HCT116 (cell line): Measurements from ENCODE around the gene ARHGDIG. TPM values are rescaled to one million over a fixed set of nuclear protein-coding genes. Genes with fewer than 3 reads are reported as not detected.

Experiments used
- ATAC-seq: fragments of 200-7000 bp; cut with Tn5 transposase; 2 replicates; pipeline ENCODE4 v1.9.1; 2020; ENCODE audit warnings: mild to moderate bottlenecking, moderate library complexity
- BruUV-seq: library from RNA; stranded (reverse); fragments of 400-500 nt; replicated peaks from 2 replicates; lab custom pipeline; 2021; lab: Mats Ljungman, UMichigan
- CTCF ChIA-PET: fragments of 300-600 bp; sonication (Branson Sonifier 250); formaldehyde crosslinking; loops from one replicate; lab custom pipeline; 2021; ENCODE audit warnings: antibody characterized with exemption; lab: Charles Lee
- POLR2A ChIA-PET: fragments of 300-600, 350-600 bp; sonication (Branson Sonifier 250); formaldehyde crosslinking; loops from one replicate; lab custom pipeline; 2021; ENCODE audit warnings: antibody characterized with exemption; lab: Charles Lee
- RAD21 ChIA-PET, 2 experiments: fragments of 300-600 bp; sonication (Branson Sonifier 250); formaldehyde crosslinking; loops; one replicate each; lab custom pipeline; 2023; ENCODE audit warnings: low total read pairs in 2 of 2; ENCODE audit not compliant: uncharacterized antibody in 2 of 2, unreplicated experiment in 2 of 2, low non-redundant PET in 1 of 2; lab: Charles Lee
- DNase-seq: peaks from one replicate; pipeline ENCODE4 v3.0.0-alpha.2; 2010; ENCODE audit warnings: low read depth, low spot score
- H2AFZ ChIP-seq: fragments of 200-600 bp; shearing (Covaris generic), sonication (generic); 2 replicates; pipeline ENCODE4 v1.6.1; 2017; ENCODE audit warnings: low read depth, mixed run types, mixed read lengths, antibody characterized with exemption, low read length; ENCODE audit not compliant: poor library complexity, severe bottlenecking
- H3K27ac ChIP-seq: 2 replicates; pipeline ENCODE4 v1.5.1; 2012; ENCODE audit warnings: low read depth, low read length
- H3K27me3 ChIP-seq: fragments of 200-600 bp; sonication (generic); 2 replicates; pipeline ENCODE4 v1.6.1; 2016; ENCODE audit warnings: mixed run types, low read length, mixed read lengths; ENCODE audit not compliant: insufficient read depth
- H3K36me3 ChIP-seq, 2 experiments: fragments of 200-500 bp in 1 of 2; fragments of 200-600 bp in 1 of 2; sonication (Bioruptor generic) in 1 of 2; sonication (generic) in 1 of 2; 2 replicates each; pipeline versions ENCODE4 v1.5.1 to v1.6.1; 2014 to 2016; ENCODE audit warnings: low read length in 2 of 2, inconsistent platforms in 1 of 2, mixed read lengths in 1 of 2, mixed run types in 1 of 2; ENCODE audit not compliant: insufficient read depth in 2 of 2, control insufficient read depth in 1 of 2
- H3K4me1 ChIP-seq, 2 experiments: fragments of 200-600 bp in 1 of 2; sonication (generic) in 1 of 2; 2 replicates each; pipeline versions ENCODE4 v1.5.1 to v1.6.1; 2012 to 2017; ENCODE audit warnings: low read length in 2 of 2, inconsistent platforms in 1 of 2, mild to moderate bottlenecking in 1 of 2, mixed read lengths in 1 of 2, mixed run types in 1 of 2, moderate library complexity in 1 of 2; ENCODE audit not compliant: insufficient read depth in 2 of 2, control insufficient read depth in 1 of 2
- H3K4me2 ChIP-seq: fragments of 200-600 bp; sonication (generic); 2 replicates; pipeline ENCODE4 v1.6.1; 2017; ENCODE audit warnings: mixed run types, low read length, mixed read lengths
- H3K4me3 ChIP-seq, 2 experiments: fragments of 200-600 bp in 1 of 2; sonication (generic) in 1 of 2; replicated peaks in 1 of 2; 2 replicates each; pipeline ENCODE4 v1.5.1; 2011 to 2016; ENCODE audit warnings: low read length in 2 of 2, control low read depth in 1 of 2, low read depth in 1 of 2, mild to moderate bottlenecking in 1 of 2, mixed read lengths in 1 of 2, mixed run types in 1 of 2
- H3K79me2 ChIP-seq: fragments of 200-600 bp; sonication (generic); 2 replicates; pipeline ENCODE4 v1.6.1; 2017; ENCODE audit warnings: mild to moderate bottlenecking, mixed run types, low read length, moderate library complexity, mixed read lengths; ENCODE audit not compliant: insufficient read depth
- H3K9ac ChIP-seq: fragments of 200-600 bp; sonication (generic); 2 replicates; pipeline ENCODE4 v1.6.1; 2016; ENCODE audit warnings: low read length, mixed read lengths
- H3K9me2 ChIP-seq: fragments of 200-600 bp; sonication (generic), shearing (Covaris generic); 2 replicates; pipeline ENCODE4 v1.6.1; 2017; ENCODE audit warnings: mixed run types, mild to moderate bottlenecking, moderate library complexity; ENCODE audit not compliant: insufficient read depth
- H3K9me3 ChIP-seq, 2 experiments: fragments of 200-500 bp in 1 of 2; fragments of 200-600 bp in 1 of 2; sonication (Bioruptor generic) in 1 of 2; sonication (generic) in 1 of 2; 2 replicates each; pipeline ENCODE4 v1.6.1; 2014 to 2017; ENCODE audit warnings: low read length in 2 of 2, mixed read lengths in 2 of 2, inconsistent platforms in 1 of 2, low read depth in 1 of 2, mild to moderate bottlenecking in 1 of 2, mixed run types in 1 of 2, moderate library complexity in 1 of 2; ENCODE audit not compliant: control insufficient read depth in 1 of 2, insufficient read depth in 1 of 2
- H4K20me1 ChIP-seq: fragments of 200-600 bp; sonication (generic), shearing (Covaris generic); 2 replicates; pipeline ENCODE4 v1.6.1; 2017; ENCODE audit warnings: mixed run types, mild to moderate bottlenecking, moderate library complexity; ENCODE audit not compliant: insufficient read depth
- CBX3 ChIP-seq: IDR thresholded peaks from 2 replicates; pipeline ENCODE4 v1.6.1; 2012; ENCODE audit warnings: low read depth
- CTCF ChIP-seq, 3 experiments: fragments of 200-600 bp in 1 of 3; sonication (generic) in 1 of 3; IDR thresholded peaks in 2 of 3; conservative IDR thresholded peaks in 1 of 3; 2 replicates each; pipeline ENCODE4 v1.5.1; 2012 to 2017; ENCODE audit warnings: low read depth in 2 of 3, low read length in 2 of 3, antibody characterized with exemption in 1 of 3, borderline replicate concordance in 1 of 3, control low read depth in 1 of 3, mild to moderate bottlenecking in 1 of 3, mixed read lengths in 1 of 3, mixed run types in 1 of 3, moderate library complexity in 1 of 3; ENCODE audit not compliant: insufficient read depth in 1 of 3
- ELF1 ChIP-seq: IDR thresholded peaks from 2 replicates; pipeline ENCODE4 v1.6.1; 2012; ENCODE audit warnings: low read depth, borderline replicate concordance
- FOSL1 ChIP-seq: IDR thresholded peaks from 2 replicates; pipeline ENCODE4 v1.6.1; 2012; ENCODE audit warnings: low read depth
- JUND ChIP-seq: IDR thresholded peaks from 2 replicates; pipeline ENCODE4 v1.6.1; 2012
- POLR2A ChIP-seq: IDR thresholded peaks from 2 replicates; pipeline ENCODE4 v1.7.0; 2011; ENCODE audit warnings: borderline replicate concordance; ENCODE audit not compliant: insufficient read depth, insufficient read length; ENCODE audit errors: extremely low read depth
- POLR2AphosphoS5 ChIP-seq: IDR thresholded peaks from 2 replicates; pipeline ENCODE4 v1.6.1; 2011; ENCODE audit warnings: mild to moderate bottlenecking, low read depth, low read length, moderate library complexity
- RAD21 ChIP-seq: IDR thresholded peaks from 2 replicates; pipeline ENCODE4 v1.6.1; 2012; ENCODE audit warnings: low read depth, mild to moderate bottlenecking
- REST ChIP-seq: IDR thresholded peaks from 2 replicates; pipeline ENCODE4 v1.6.1; 2012; ENCODE audit warnings: low read depth
- SIN3A ChIP-seq: IDR thresholded peaks from 2 replicates; pipeline ENCODE4 v1.6.1; 2012; ENCODE audit warnings: low read depth
- SP1 ChIP-seq: IDR thresholded peaks from 2 replicates; pipeline ENCODE4 v1.6.1; 2012; ENCODE audit warnings: low read depth
- SRF ChIP-seq: IDR thresholded peaks from 2 replicates; pipeline ENCODE4 v1.6.1; 2012; ENCODE audit warnings: low read depth
- TCF7L2 ChIP-seq: IDR thresholded peaks from 2 replicates; pipeline ENCODE4 v1.7.0; 2011; ENCODE audit warnings: borderline replicate concordance, inconsistent platforms; ENCODE audit not compliant: insufficient read depth, insufficient read length; ENCODE audit errors: extremely low read depth
- ZBTB33 ChIP-seq: IDR thresholded peaks from 2 replicates; pipeline ENCODE4 v1.6.1; 2011; ENCODE audit warnings: mild to moderate bottlenecking, low read length, moderate library complexity; ENCODE audit not compliant: insufficient replicate concordance; ENCODE audit errors: extremely low read depth
- ZFX ChIP-seq: fragments of 450-650 bp; IDR thresholded peaks from 2 replicates; pipeline ENCODE4 v1.6.1; 2017
- intact Hi-C: fragments of 100-400 bp; cut with micrococcal nuclease; formaldehyde crosslinking; loops from 2 replicates; pipeline ENCODE4 v1.10.0; 2022
- total RNA-seq: library from RNA; stranded (reverse); gene quantifications from one replicate; pipeline ENCODE4 v1.2.1, GENCODE V29; 2021; ENCODE audit not compliant: unreplicated experiment
- TF ChIP-seq, protein P1 (sequence below): IDR thresholded peaks from 2 replicates; pipeline ENCODE4 v1.6.1; 2012
- TF ChIP-seq, protein P2 (sequence below): IDR thresholded peaks from 2 replicates; pipeline ENCODE4 v1.6.1; 2012

The ARHGDIG gene
- total RNA-seq, 1 experiment from 2014 or later = not detected

DNA sequence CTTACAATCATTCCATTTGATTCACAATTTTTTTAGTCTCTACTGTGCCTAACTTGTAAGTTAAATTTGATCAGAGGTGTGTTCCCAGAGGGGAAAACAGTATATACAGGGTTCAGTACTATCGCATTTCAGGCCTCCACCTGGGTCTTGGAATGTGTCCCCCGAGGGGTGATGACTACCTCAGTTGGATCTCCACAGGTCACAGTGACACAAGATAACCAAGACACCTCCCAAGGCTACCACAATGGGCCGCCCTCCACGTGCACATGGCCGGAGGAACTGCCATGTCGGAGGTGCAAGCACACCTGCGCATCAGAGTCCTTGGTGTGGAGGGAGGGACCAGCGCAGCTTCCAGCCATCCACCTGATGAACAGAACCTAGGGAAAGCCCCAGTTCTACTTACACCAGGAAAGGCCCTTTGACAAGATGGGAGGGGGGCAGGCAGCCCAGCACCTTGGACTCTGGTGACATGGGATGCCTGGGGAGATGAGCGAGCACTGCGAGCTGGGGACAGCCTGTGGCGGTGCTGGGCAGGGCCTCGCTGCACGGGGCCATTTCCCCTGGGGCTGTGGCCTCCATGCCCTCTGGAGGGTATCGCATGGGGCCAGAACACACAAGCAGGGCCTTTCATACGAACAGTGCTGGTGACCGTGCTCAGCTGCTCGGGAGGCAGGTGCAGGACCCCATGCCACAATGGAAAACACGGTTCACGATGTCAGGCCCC is 36.5 kb downstream of the ARHGDIG start:
- no peaks in the 10 kb centered on the region for H3K9me2 ChIP-seq
- no peaks in the 10 kb centered on the region for H3K36me3 ChIP-seq
- ATAC-seq = no peak
- no peak overlapping the region for H3K9ac ChIP-seq
- no peak for DNase-seq
- H3K27ac ChIP-seq = no peak overlapping the region
- H3K4me1 ChIP-seq = no peaks in the 10 kb centered on the region
- H3K4me3 ChIP-seq = no peak overlapping the region
- H3K9me3 ChIP-seq = no peaks in the 10 kb centered on the region
- no peaks in the 10 kb centered on the region for H3K27me3 ChIP-seq
- peaks cover 35% of the 10 kb centered on the region for H3K79me2 ChIP-seq
- H4K20me1 ChIP-seq = no peaks in the 10 kb centered on the region
- RAD21 ChIA-PET = no interaction called here
- POLR2A ChIA-PET = no interaction called here
- intact Hi-C loops = no loop called here
- CTCF ChIA-PET = no interaction called here
- no peak overlapping the region for H2AFZ ChIP-seq
- no peak overlapping the region for H3K4me2 ChIP-seq
- TF ChIP-seq FOSL1 = no peak
- no peak for TF ChIP-seq SRF
- TF ChIP-seq CBX3 = no peak
- TF ChIP-seq CTCF (IDR thresholded peaks at IDR 0.05 in 2 of 3, conservative IDR thresholded peaks at IDR 0.05 in 1 of 3; ENCODE audit: borderline replicate concordance in 1 of 3, insufficient read depth in 1 of 3, low read depth in 2 of 3, low read length in 2 of 3) = no peak
- no peak for TF ChIP-seq REST
- TF ChIP-seq ELF1 = no peak
- no peak for TF ChIP-seq POLR2A
- no peak for TF ChIP-seq ZBTB33
- TF ChIP-seq SP1 = no peak
- TF ChIP-seq, protein P1, sequence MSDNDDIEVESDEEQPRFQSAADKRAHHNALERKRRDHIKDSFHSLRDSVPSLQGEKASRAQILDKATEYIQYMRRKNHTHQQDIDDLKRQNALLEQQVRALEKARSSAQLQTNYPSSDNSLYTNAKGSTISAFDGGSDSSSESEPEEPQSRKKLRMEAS = no peak
- TF ChIP-seq, protein P2, sequence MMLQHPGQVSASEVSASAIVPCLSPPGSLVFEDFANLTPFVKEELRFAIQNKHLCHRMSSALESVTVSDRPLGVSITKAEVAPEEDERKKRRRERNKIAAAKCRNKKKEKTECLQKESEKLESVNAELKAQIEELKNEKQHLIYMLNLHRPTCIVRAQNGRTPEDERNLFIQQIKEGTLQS = no peak
- no peak for TF ChIP-seq TCF7L2
- TF ChIP-seq SIN3A = no peak
- TF ChIP-seq ZFX = no peak
- TF ChIP-seq JUND = no peak
- TF ChIP-seq POLR2AphosphoS5 = no peak
- no peak for TF ChIP-seq RAD21
- BruUV-seq = no TSS peak
